SK-N-SH treated with all-trans-retinoic acid at 6 μM for 48 hours (cell line): ENCODE data around the gene SPATA22.
"Not testable (repeated sequence)": the region's sequence is repeated elsewhere in the genome, so short reads cannot be mapped to it uniquely, and the experiment has no call there.

Source experiments
- OSR1 ChIP-seq: fragments of 250-450 bp; sonication (Bioruptor Pico); IDR thresholded peaks from 2 replicates; pipeline ENCODE4 v1.8.0; 2022; ENCODE audit warnings: moderate library complexity, mild to moderate bottlenecking, inconsistent platforms
- PPARA ChIP-seq: fragments of 250-450 bp; sonication (Bioruptor Pico); IDR thresholded peaks from 2 replicates; pipeline ENCODE4 v1.5.0; 2020; ENCODE audit warnings: mild to moderate bottlenecking, borderline replicate concordance
- RARB ChIP-seq: fragments of 250-450 bp; sonication (Bioruptor Pico); IDR thresholded peaks from 2 replicates; pipeline ENCODE4 v1.8.0; 2021; ENCODE audit warnings: mild to moderate bottlenecking, moderate library complexity
- ZFP30 ChIP-seq: fragments of 450-650 bp; formaldehyde crosslinking; IDR thresholded peaks from 2 replicates; pipeline ENCODE4 v1.5.0; 2022; ENCODE audit warnings: mild to moderate bottlenecking, moderate library complexity
- TF ChIP-seq, protein P1 (sequence below): fragments of 250-450 bp; sonication (Bioruptor Pico); IDR thresholded peaks from 2 replicates; pipeline ENCODE4 v1.8.0; 2020; ENCODE audit warnings: mild to moderate bottlenecking, moderate library complexity, borderline replicate concordance

DNA sequence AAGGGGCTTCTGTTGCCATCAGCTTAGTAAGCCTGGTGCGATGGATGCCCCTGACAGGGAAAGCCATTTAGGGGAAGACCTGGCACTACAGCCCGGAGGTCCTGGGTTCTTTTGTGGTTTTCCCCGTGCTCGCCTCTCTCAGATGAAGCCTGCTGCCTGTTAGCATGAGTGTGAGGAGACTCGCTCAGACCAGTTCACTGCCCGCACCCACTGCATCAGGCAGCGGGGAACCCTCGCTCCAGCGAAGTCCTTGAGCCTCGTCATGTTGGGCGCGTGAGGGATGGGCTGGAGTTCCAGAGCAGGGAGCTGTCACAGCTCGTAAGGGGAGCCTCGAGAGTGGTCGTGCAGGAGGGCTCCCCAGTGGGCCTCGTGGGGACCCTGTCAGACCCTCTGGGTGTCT lies 59.4 kb downstream of the SPATA22 start:
- TF ChIP-seq, protein P1, sequence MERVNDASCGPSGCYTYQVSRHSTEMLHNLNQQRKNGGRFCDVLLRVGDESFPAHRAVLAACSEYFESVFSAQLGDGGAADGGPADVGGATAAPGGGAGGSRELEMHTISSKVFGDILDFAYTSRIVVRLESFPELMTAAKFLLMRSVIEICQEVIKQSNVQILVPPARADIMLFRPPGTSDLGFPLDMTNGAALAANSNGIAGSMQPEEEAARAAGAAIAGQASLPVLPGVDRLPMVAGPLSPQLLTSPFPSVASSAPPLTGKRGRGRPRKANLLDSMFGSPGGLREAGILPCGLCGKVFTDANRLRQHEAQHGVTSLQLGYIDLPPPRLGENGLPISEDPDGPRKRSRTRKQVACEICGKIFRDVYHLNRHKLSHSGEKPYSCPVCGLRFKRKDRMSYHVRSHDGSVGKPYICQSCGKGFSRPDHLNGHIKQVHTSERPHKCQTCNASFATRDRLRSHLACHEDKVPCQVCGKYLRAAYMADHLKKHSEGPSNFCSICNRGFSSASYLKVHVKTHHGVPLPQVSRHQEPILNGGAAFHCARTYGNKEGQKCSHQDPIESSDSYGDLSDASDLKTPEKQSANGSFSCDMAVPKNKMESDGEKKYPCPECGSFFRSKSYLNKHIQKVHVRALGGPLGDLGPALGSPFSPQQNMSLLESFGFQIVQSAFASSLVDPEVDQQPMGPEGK (CRISPR knock-in tag): not testable (repeated sequence)
- TF ChIP-seq RARB; PPARA (CRISPR knock-in tag); ZFP30 (CRISPR knock-in tag); OSR1: not testable (repeated sequence)
